ENCODE data around the gene TMED10. TPM values are rescaled to one million over a fixed set of nuclear protein-coding genes. Genes with fewer than 3 reads are reported as not detected.
"Not testable (repeated sequence)": the region's sequence is repeated elsewhere in the genome, so short reads cannot be mapped to it uniquely, and the experiment has no call there.

The TMED10 gene
- total RNA-seq, 6 experiments from 2014 or later: 205 to 296 (median 279) TPM

- DNase-seq (no peak), ATAC-seq (no peak)
- Histone ChIP-seq H3K27ac (peak overlapping the region; percentile 85 to 92 (median 92)), H3K36me3 (no peaks in the 10 kb centered on the region), H3K27me3 (no peaks in the 10 kb centered on the region), H3K4me1 (peaks cover 0 to 17% (median 4%) of the 10 kb centered on the region in 4 donors), H3K4me3 (peak overlapping the region; percentile 70 to 91 (median 79)), H3K9me3 (no peaks in the 10 kb centered on the region)
- TF ChIP-seq CTCF (IDR thresholded peaks at IDR 0.05) (no peak), POLR2A (IDR thresholded peaks at IDR 0.05) (no peak)
- 53% methylated on average over 10 of the region's 10 CpGs for WGBS (ENCODE audit: insufficient coverage, low coverage, low lambda C conversion rate, missing lambda C conversion rate)
- intact Hi-C loops (cut with DNase I): no loop called here
Measured at GRCh38 chr14:75127903-75128595, 48.4 kb downstream of the TMED10 start.

- intact Hi-C loops (cut with DNase I); H3K27me3 ChIP-seq; H3K9me3 ChIP-seq; H3K36me3 ChIP-seq: not testable (repeated sequence)
- Histone ChIP-seq H3K4me3 (peak overlapping the region; percentile 70 to 91 (median 79)), H3K27ac (peak overlapping the region; percentile 85 to 92 (median 92)), H3K4me1 (peaks cover 0 to 13% (median 4%) of the 10 kb centered on the region in 4 donors)
- DNase-seq (peak in 1 of 3 donors; percentile 40), ATAC-seq (peak in 2 of 4 donors; percentile 8 to 20)
- 8% methylated on average over 4 of the region's 16 CpGs for WGBS (ENCODE audit: insufficient coverage, low coverage, low lambda C conversion rate, missing lambda C conversion rate)
Measured at GRCh38 chr14:75127474-75127820, 49.0 kb downstream of the TMED10 start.

GRCh38 chr14:75126679-75127473 is 49.5 kb downstream of the TMED10 start, which contains the start of gene NEK9:
TSS of gene NEK9 (minus strand) at chr14:75127048. CDS start at chr14:75126921, 127 bp downstream.
- peak within 1 kb of the TSS; percentile 85 to 92 (median 92) for H3K27ac ChIP-seq
- intact Hi-C loops (cut with DNase I): no loop called here
- H3K27me3 ChIP-seq: no peaks in the 10 kb centered on the region
- peak within 1 kb of the TSS; percentile 70 to 91 (median 79) for H3K4me3 ChIP-seq
- no peaks in the 10 kb centered on the region for H3K9me3 ChIP-seq
- peak; percentile 92 to 98 (median 96) for ATAC-seq
- TF ChIP-seq CTCF (IDR thresholded peaks at IDR 0.05): no peak
- TF ChIP-seq POLR2A (IDR thresholded peaks at IDR 0.05): peak; percentile 84
- no peaks in the 10 kb centered on the region for H3K36me3 ChIP-seq
- peaks cover 0 to 13% (median 4%) of the 10 kb centered on the region in 4 donors for H3K4me1 ChIP-seq
- WGBS (ENCODE audit: insufficient coverage, low coverage, low lambda C conversion rate, missing lambda C conversion rate): 0% methylated on average over 1 of the region's 76 CpGs
- peak; percentile 89 to 93 (median 93) for DNase-seq

- no peaks in the 10 kb centered on the region for H3K9me3 ChIP-seq
- 1% methylated on average over 6 of the region's 6 CpGs for WGBS (ENCODE audit: insufficient coverage, low coverage, low lambda C conversion rate, missing lambda C conversion rate)
- H3K4me1 ChIP-seq: peaks cover 0 to 13% (median 4%) of the 10 kb centered on the region in 4 donors
- no peaks in the 10 kb centered on the region for H3K36me3 ChIP-seq
- no peaks in the 10 kb centered on the region for H3K27me3 ChIP-seq
- H3K27ac ChIP-seq: peak overlapping the region; percentile 85 to 92 (median 92)
- intact Hi-C loops (cut with DNase I): no loop called here
- ATAC-seq (no peak), DNase-seq (no peak)
- peak overlapping the region; percentile 70 to 91 (median 79) for H3K4me3 ChIP-seq
- TF ChIP-seq CTCF (IDR thresholded peaks at IDR 0.05): no peak
- no peak for TF ChIP-seq POLR2A (IDR thresholded peaks at IDR 0.05)
Measured at GRCh38 chr14:75126121-75126544, 50.3 kb downstream of the TMED10 start.

GRCh38 chr14:75125617-75126016 is 50.8 kb downstream of the TMED10 start:
- Histone ChIP-seq H3K27me3 (no peaks in the 10 kb centered on the region), H3K9me3 (no peaks in the 10 kb centered on the region), H3K27ac (no peak overlapping the region), H3K4me3 (no peak overlapping the region), H3K4me1 (peaks cover 0 to 13% (median 4%) of the 10 kb centered on the region in 4 donors), H3K36me3 (peaks cover 0 to 1% (median 0%) of the 10 kb centered on the region in 4 donors)
- DNase-seq (no peak), ATAC-seq (no peak)
- TF ChIP-seq CTCF (IDR thresholded peaks at IDR 0.05) (no peak), POLR2A (IDR thresholded peaks at IDR 0.05) (no peak)
- intact Hi-C loops (cut with DNase I): no loop called here
- 47% methylated on average over 5 of the region's 5 CpGs for WGBS (ENCODE audit: insufficient coverage, low coverage, low lambda C conversion rate, missing lambda C conversion rate)

All from right lobe of liver (tissue), 6 donors.